ENCODE data around the gene ACSL1.

ACSL1 gene

DNA sequence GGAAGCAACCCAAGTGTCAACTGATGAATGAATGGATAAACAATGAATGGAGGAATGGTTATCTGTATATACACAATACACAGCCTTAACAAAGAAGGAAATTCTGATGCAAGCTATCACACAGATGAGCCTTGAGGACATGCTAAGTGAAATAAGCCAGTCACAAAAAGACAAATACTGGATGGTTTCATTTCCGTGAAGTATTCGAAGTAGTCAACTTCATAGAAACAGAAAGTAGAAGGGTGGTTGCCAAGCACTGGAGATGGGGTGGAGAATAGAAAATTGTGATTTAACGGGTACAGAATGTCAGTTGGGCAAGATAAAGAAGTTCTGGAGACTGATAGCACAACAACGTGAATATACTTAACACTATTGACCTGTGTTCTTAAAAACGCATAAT is 120.1 kb downstream of the ACSL1 start:
- TF ChIP-seq FOXP2 (optimal IDR thresholded peaks at IDR 0.05; ENCODE audit: borderline replicate concordance, extremely low read depth, extremely low read length, insufficient read depth) (no peak), POLR2AphosphoS5 (IDR thresholded peaks at IDR 0.05; ENCODE audit: low read depth, low read length) (no peak), TAF1 (IDR thresholded peaks at IDR 0.05; ENCODE audit: borderline replicate concordance, insufficient read depth, low read length) (no peak), SIN3A (IDR thresholded peaks at IDR 0.05; ENCODE audit: borderline replicate concordance, insufficient read depth, low read length) (no peak)
- TF ChIP-seq, protein P1, sequence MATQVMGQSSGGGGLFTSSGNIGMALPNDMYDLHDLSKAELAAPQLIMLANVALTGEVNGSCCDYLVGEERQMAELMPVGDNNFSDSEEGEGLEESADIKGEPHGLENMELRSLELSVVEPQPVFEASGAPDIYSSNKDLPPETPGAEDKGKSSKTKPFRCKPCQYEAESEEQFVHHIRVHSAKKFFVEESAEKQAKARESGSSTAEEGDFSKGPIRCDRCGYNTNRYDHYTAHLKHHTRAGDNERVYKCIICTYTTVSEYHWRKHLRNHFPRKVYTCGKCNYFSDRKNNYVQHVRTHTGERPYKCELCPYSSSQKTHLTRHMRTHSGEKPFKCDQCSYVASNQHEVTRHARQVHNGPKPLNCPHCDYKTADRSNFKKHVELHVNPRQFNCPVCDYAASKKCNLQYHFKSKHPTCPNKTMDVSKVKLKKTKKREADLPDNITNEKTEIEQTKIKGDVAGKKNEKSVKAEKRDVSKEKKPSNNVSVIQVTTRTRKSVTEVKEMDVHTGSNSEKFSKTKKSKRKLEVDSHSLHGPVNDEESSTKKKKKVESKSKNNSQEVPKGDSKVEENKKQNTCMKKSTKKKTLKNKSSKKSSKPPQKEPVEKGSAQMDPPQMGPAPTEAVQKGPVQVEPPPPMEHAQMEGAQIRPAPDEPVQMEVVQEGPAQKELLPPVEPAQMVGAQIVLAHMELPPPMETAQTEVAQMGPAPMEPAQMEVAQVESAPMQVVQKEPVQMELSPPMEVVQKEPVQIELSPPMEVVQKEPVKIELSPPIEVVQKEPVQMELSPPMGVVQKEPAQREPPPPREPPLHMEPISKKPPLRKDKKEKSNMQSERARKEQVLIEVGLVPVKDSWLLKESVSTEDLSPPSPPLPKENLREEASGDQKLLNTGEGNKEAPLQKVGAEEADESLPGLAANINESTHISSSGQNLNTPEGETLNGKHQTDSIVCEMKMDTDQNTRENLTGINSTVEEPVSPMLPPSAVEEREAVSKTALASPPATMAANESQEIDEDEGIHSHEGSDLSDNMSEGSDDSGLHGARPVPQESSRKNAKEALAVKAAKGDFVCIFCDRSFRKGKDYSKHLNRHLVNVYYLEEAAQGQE (IDR thresholded peaks at IDR 0.05; ENCODE audit: insufficient read depth in 1 of 2, low read depth in 2 of 2, low read length in 2 of 2): no peak
